Stimulated activated CD4-positive, alpha-beta T cell treated with anti-CD3 and anti-CD28 coated beads, TNF-alpha, amount 100 ng/mL, for 48 hours (primary cell): ENCODE results near the gene RUNDC1.
A peak's percentile ranks its signal among the peaks of the same experiment; 100 is the strongest.

Experiments used
- DNase-seq, 3 donors: peaks; one replicate each; pipeline ENCODE4 v3.0.0-alpha.2; 2020; ENCODE audit warnings: low read depth in 3 of 3

RUNDC1 gene

GRCh38 chr17:43018932-43019331 is 38.6 kb downstream of the RUNDC1 start:
- DNase-seq, result no peak

- no peak for DNase-seq
These were observed 39.1 kb downstream of the RUNDC1 start for GRCh38 chr17:43019418-43019817.

GRCh38 chr17:43020030-43020621 is 39.8 kb downstream of the RUNDC1 start:
- no peak for DNase-seq

GRCh38 chr17:43020789-43021740 is 40.7 kb downstream of the RUNDC1 start:
- no peak for DNase-seq

- DNase-seq, result peak in 1 of 3 donors; percentile 70
These were observed 41.6 kb downstream of the RUNDC1 start, which contains the start of gene VAT1 for GRCh38 chr17:43021741-43022512. Gene VAT1 (minus strand): TSS chr17:43022385. CDS start chr17:43022322, 63 bp downstream.

- peak; percentile 47 to 74 (median 66) for DNase-seq
These were observed 44.3 kb downstream of the RUNDC1 start, which contains the start of gene RND2 for GRCh38 chr17:43024407-43025289. Gene RND2 (plus strand): TSS chr17:43025231. CDS start chr17:43025348, 117 bp downstream.

GRCh38 chr17:43025290-43025657 is 44.9 kb downstream of the RUNDC1 start:
- DNase-seq, result no peak

GRCh38 chr17:43025766-43026537 is 45.6 kb downstream of the RUNDC1 start:
- no peak for DNase-seq

- no peak for DNase-seq
These were observed 46.2 kb downstream of the RUNDC1 start for GRCh38 chr17:43026595-43026994.

- DNase-seq, result no peak
These were observed 47.0 kb downstream of the RUNDC1 start for GRCh38 chr17:43027091-43028032.

GRCh38 chr17:43028221-43028861 is 48.0 kb downstream of the RUNDC1 start:
- no peak for DNase-seq

- no peak for DNase-seq
These were observed 49.9 kb downstream of the RUNDC1 start for GRCh38 chr17:43030137-43030767.

- no peak for DNase-seq
These were observed 51.3 kb downstream of the RUNDC1 start for GRCh38 chr17:43031666-43032065.

- DNase-seq, result no peak
These were observed 53.9 kb downstream of the RUNDC1 start for GRCh38 chr17:43033948-43034881.

- DNase-seq, result no peak
These were observed 54.5 kb downstream of the RUNDC1 start for GRCh38 chr17:43034894-43035293.

GRCh38 chr17:43039646-43040045 is 59.3 kb downstream of the RUNDC1 start:
- DNase-seq, result no peak

GRCh38 chr17:43040655-43041054 is 60.3 kb downstream of the RUNDC1 start:
- no peak for DNase-seq
